SK-N-SH treated with all-trans-retinoic acid at 6 μM for 48 hours (cell line): ENCODE results near the gene ZNF316.

ENCODE experiments used
- ATAC-seq: fragments of 200-7000 bp; cut with Tn5 transposase; 3 replicates; pipeline ENCODE4 v1.9.1; 2020; ENCODE audit warnings: mild to moderate bottlenecking, moderate library complexity
- ARNTL ChIP-seq: fragments of 450-650 bp; formaldehyde crosslinking; IDR thresholded peaks from 2 replicates; pipeline ENCODE4 v1.5.0; 2020; ENCODE audit warnings: low read depth, mild to moderate bottlenecking, moderate library complexity, borderline replicate concordance
- CSDC2 ChIP-seq: fragments of 250-450 bp; sonication (Bioruptor Pico); IDR thresholded peaks from 2 replicates; pipeline ENCODE4 v1.5.0; 2020; ENCODE audit warnings: mild to moderate bottlenecking, moderate library complexity
- GLIS3 ChIP-seq: fragments of 250-450 bp; sonication (Bioruptor Pico); IDR thresholded peaks from 2 replicates; pipeline ENCODE4 v1.5.0; 2020; ENCODE audit warnings: mild to moderate bottlenecking, moderate library complexity
- ISL1 ChIP-seq: fragments of 250-450 bp; sonication (Bioruptor Pico); IDR thresholded peaks from 2 replicates; pipeline ENCODE4 v2.1.2; 2022; ENCODE audit warnings: mild to moderate bottlenecking, moderate library complexity
- OSR1 ChIP-seq: fragments of 250-450 bp; sonication (Bioruptor Pico); IDR thresholded peaks from 2 replicates; pipeline ENCODE4 v1.8.0; 2022; ENCODE audit warnings: moderate library complexity, mild to moderate bottlenecking, inconsistent platforms
- POU6F1 ChIP-seq: fragments of 250-450 bp; sonication (Bioruptor Pico); IDR thresholded peaks from 2 replicates; pipeline ENCODE4 v1.8.0; 2021; ENCODE audit warnings: low read depth, mild to moderate bottlenecking, moderate library complexity, borderline replicate concordance
- PPARA ChIP-seq: fragments of 250-450 bp; sonication (Bioruptor Pico); IDR thresholded peaks from 2 replicates; pipeline ENCODE4 v1.5.0; 2020; ENCODE audit warnings: mild to moderate bottlenecking, borderline replicate concordance
- RARB ChIP-seq: fragments of 250-450 bp; sonication (Bioruptor Pico); IDR thresholded peaks from 2 replicates; pipeline ENCODE4 v1.8.0; 2021; ENCODE audit warnings: mild to moderate bottlenecking, moderate library complexity
- SNAI2 ChIP-seq: fragments of 250-450 bp; sonication (Bioruptor Pico); IDR thresholded peaks from 2 replicates; pipeline ENCODE4 v1.5.0; 2020; ENCODE audit warnings: mild to moderate bottlenecking, moderate library complexity
- TCF4 ChIP-seq: fragments of 250-450 bp; sonication (Bioruptor Pico); IDR thresholded peaks from 2 replicates; pipeline ENCODE4 v1.8.0; 2021; ENCODE audit warnings: mild to moderate bottlenecking, moderate library complexity, borderline replicate concordance
- TOX ChIP-seq: fragments of 250-450 bp; sonication (Bioruptor Pico); IDR thresholded peaks from 2 replicates; pipeline ENCODE4 v1.8.0; 2021; ENCODE audit warnings: mild to moderate bottlenecking, moderate library complexity, borderline replicate concordance
- ZFP3 ChIP-seq: fragments of 250-450 bp; sonication (Bioruptor Pico); IDR thresholded peaks from 2 replicates; pipeline ENCODE4 v1.5.0; 2020; ENCODE audit warnings: mild to moderate bottlenecking, moderate library complexity
- ZFP30 ChIP-seq: fragments of 450-650 bp; formaldehyde crosslinking; IDR thresholded peaks from 2 replicates; pipeline ENCODE4 v1.5.0; 2022; ENCODE audit warnings: mild to moderate bottlenecking, moderate library complexity
- ZNF565 ChIP-seq: fragments of 450-650 bp; formaldehyde crosslinking; conservative IDR thresholded peaks from 2 replicates; pipeline ENCODE4 v1.5.0; 2020; ENCODE audit warnings: low read depth, mild to moderate bottlenecking, moderate library complexity
- ZNF70 ChIP-seq: fragments of 450-650 bp; formaldehyde crosslinking; IDR thresholded peaks from 2 replicates; pipeline ENCODE4 v1.5.0; 2020; ENCODE audit warnings: mild to moderate bottlenecking, moderate library complexity
- TF ChIP-seq, protein P1 (sequence below): fragments of 250-450 bp; sonication (Bioruptor Pico); IDR thresholded peaks from 2 replicates; pipeline ENCODE4 v1.8.0; 2020; ENCODE audit warnings: mild to moderate bottlenecking, moderate library complexity, borderline replicate concordance
- TF ChIP-seq, protein P2 (sequence below): fragments of 250-450 bp; sonication (Bioruptor Pico); IDR thresholded peaks from 2 replicates; pipeline ENCODE4 v1.5.1; 2021; ENCODE audit warnings: mild to moderate bottlenecking, moderate library complexity
- TF ChIP-seq, protein P3 (sequence below): fragments of 250-450 bp; sonication (Bioruptor Pico); IDR thresholded peaks from 2 replicates; pipeline ENCODE4 v1.5.1; 2020; ENCODE audit warnings: low read depth, mild to moderate bottlenecking, moderate library complexity

Gene ZNF316

GRCh38 chr7:6654113-6654841 is 17.2 kb downstream of the ZNF316 start:
- no peak for ATAC-seq
- TF ChIP-seq SNAI2 (CRISPR knock-in tag) (no peak), ISL1 (CRISPR knock-in tag) (no peak), TCF4 (no peak), ZNF565 (CRISPR knock-in tag) (no peak), TOX (CRISPR knock-in tag) (no peak), ZFP3 (CRISPR knock-in tag) (no peak), PPARA (no peak), ARNTL (CRISPR knock-in tag) (no peak), POU6F1 (CRISPR knock-in tag) (no peak), ZFP30 (CRISPR knock-in tag) (no peak), RARB (CRISPR knock-in tag) (no peak), CSDC2 (CRISPR knock-in tag) (no peak)
- TF ChIP-seq, protein P1, sequence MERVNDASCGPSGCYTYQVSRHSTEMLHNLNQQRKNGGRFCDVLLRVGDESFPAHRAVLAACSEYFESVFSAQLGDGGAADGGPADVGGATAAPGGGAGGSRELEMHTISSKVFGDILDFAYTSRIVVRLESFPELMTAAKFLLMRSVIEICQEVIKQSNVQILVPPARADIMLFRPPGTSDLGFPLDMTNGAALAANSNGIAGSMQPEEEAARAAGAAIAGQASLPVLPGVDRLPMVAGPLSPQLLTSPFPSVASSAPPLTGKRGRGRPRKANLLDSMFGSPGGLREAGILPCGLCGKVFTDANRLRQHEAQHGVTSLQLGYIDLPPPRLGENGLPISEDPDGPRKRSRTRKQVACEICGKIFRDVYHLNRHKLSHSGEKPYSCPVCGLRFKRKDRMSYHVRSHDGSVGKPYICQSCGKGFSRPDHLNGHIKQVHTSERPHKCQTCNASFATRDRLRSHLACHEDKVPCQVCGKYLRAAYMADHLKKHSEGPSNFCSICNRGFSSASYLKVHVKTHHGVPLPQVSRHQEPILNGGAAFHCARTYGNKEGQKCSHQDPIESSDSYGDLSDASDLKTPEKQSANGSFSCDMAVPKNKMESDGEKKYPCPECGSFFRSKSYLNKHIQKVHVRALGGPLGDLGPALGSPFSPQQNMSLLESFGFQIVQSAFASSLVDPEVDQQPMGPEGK (CRISPR knock-in tag) = no peak
- TF ChIP-seq, protein P2, sequence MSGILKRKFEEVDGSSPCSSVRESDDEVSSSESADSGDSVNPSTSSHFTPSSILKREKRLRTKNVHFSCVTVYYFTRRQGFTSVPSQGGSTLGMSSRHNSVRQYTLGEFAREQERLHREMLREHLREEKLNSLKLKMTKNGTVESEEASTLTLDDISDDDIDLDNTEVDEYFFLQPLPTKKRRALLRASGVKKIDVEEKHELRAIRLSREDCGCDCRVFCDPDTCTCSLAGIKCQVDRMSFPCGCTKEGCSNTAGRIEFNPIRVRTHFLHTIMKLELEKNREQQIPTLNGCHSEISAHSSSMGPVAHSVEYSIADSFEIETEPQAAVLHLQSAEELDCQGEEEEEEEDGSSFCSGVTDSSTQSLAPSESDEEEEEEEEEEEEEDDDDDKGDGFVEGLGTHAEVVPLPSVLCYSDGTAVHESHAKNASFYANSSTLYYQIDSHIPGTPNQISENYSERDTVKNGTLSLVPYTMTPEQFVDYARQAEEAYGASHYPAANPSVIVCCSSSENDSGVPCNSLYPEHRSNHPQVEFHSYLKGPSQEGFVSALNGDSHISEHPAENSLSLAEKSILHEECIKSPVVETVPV (CRISPR knock-in tag) = no peak

DNA sequence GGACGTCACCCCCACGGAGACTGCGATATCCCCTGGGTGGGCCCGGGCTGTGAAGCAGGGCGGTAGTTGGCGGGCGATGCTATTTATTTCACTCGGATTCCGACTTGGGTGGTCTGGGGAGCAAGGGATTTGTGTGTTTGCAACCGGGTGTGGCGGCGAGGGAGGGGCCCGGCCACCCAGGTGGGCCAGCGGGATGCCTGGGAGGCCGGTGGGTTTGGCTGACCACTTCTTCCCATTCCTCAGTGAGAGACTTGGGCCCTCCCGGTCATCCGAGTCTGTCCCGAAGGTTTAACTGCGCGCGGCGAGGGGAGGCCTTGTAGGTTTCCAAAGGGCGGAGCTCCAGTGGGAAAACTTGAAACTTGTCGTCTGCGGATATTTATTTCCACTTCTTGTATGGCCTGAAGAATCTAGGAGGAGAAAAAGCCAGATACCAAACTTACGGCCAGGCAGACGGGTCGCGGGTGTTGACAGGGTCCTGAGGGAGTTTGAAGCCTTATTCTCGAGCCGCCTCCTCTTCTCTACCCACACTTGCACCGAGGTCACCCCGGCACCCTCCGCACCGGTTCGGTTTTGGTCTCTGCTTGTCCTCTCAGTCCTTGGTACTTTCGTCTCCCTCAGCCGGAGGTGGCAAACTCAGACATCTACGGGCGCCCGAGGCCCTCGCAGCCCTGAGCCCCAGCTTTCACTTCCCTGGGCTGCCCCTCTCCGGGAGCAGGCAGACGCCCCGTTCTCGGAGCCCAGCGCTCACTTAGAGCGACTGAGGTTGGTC is 17.9 kb downstream of the ZNF316 start:
- TF ChIP-seq GLIS3 (CRISPR knock-in tag) (no peak), ZFP3 (CRISPR knock-in tag) (no peak), TCF4 (no peak), POU6F1 (CRISPR knock-in tag) (no peak), TOX (CRISPR knock-in tag) (no peak), PPARA (no peak), SNAI2 (CRISPR knock-in tag) (no peak)
- TF ChIP-seq, protein P3, sequence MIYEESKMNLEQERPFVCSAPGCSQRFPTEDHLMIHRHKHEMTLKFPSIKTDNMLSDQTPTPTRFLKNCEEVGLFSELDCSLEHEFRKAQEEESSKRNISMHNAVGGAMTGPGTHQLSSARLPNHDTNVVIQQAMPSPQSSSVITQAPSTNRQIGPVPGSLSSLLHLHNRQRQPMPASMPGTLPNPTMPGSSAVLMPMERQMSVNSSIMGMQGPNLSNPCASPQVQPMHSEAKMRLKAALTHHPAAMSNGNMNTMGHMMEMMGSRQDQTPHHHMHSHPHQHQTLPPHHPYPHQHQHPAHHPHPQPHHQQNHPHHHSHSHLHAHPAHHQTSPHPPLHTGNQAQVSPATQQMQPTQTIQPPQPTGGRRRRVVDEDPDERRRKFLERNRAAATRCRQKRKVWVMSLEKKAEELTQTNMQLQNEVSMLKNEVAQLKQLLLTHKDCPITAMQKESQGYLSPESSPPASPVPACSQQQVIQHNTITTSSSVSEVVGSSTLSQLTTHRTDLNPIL (CRISPR knock-in tag) = no peak
- no peak for ATAC-seq

GRCh38 chr7:6655636-6656385 is 18.7 kb downstream of the ZNF316 start:
- TF ChIP-seq PPARA (no peak), OSR1 (CRISPR knock-in tag) (no peak), CSDC2 (CRISPR knock-in tag) (no peak), ZNF565 (CRISPR knock-in tag) (no peak), ZNF70 (CRISPR knock-in tag) (no peak), POU6F1 (CRISPR knock-in tag) (no peak)
- TF ChIP-seq, protein P2 (CRISPR knock-in tag) = no peak
- TF ChIP-seq, protein P1 (CRISPR knock-in tag) = no peak
- no peak for ATAC-seq
